Posterior cingulate gyrus (tissue), 11 donors: ENCODE data around the gene SIK3.

ENCODE experiments used
- DNase-seq, 10 donors: peaks; one replicate each; pipeline versions ENCODE4 v3.0.0 to v3.0.0-alpha.2; 2020 to 2021; ENCODE audit warnings: mixed read lengths in 3 of 10
- intact Hi-C: fragments of 100-400 bp; cut with DNase I; formaldehyde crosslinking; loops from one replicate; pipeline ENCODE4 v1.15.1; 2023

The SIK3 gene

GRCh38 chr11:117083011-117083935, 15.0 kb downstream of the SIK3 start:
- intact Hi-C loops = no loop called here
- peak in 1 of 10 donors; percentile 17 for DNase-seq

DNA sequence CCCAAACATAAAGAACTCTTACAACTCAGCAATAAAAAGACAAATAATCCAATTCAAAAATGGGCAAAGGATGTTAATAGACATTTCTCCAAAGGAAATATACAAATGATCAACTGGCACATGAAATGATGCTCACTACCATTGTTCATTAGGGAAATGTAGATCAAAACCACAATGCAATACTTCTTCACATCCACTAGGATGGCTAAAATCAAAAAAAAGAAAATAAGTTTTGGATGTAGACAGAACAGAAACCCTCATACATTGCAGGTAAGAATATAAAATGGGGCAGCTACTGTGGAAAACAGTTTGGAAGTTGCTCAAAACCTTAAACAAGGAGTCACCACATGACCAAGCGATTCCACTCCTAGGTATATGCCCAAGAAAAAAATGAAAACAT, 16.3 kb downstream of the SIK3 start:
- no peak for DNase-seq
- intact Hi-C loops = no loop called here

DNA sequence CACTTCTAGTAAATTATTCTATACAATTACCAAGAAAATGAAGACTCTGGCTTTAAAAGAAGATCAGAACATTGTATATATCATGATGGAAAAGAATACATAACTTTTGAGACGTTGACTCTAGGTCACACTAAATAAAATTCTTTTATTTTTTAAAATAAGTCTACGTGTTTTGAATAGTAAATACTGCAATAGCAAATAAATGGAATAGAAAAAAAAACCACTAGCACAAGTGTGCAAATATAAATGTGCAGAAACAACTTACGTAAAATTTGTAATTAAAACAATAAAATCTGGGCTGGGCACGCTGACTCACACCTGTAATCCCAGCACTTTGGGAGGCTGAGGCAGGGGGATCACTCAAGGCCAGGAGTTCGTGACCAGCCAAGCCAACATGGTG, 17.9 kb downstream of the SIK3 start:
- intact Hi-C loops = no loop called here
- DNase-seq = no peak

DNA sequence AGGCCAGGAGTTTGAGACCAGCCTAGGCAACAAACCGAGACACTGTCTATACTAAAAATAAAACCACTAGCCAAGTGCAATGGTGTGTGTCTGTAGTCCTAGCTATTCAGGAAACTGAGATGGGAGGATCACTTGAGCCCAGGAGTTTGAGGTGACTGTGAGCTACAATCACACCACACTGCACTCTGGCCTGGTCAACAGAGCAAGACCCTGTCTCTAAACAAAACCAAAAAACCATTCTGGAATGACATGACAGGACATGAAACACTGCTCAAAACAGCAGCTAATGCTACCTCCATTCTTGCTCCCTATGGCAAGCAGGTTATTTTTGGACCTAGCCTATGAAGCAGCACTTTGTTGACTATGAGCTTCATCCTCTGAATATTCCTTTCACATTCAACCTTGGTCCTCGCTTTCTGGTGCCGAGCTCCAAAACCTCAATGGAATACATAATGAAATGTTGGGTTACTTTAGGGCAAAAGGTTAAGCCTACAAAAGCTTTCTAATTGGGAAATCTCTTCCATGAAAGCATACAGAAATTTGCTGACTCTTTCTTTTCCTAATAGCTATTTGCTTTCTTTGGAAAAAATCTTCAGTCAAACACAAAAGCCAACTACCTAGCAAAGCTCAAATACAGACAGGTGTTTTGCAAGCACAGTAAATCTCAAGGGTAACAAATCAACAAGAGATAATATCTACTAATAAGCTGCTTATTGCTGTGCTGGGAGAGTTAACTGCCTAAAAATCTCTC, 21.1 kb downstream of the SIK3 start:
- intact Hi-C loops = no loop called here
- no peak for DNase-seq

DNA sequence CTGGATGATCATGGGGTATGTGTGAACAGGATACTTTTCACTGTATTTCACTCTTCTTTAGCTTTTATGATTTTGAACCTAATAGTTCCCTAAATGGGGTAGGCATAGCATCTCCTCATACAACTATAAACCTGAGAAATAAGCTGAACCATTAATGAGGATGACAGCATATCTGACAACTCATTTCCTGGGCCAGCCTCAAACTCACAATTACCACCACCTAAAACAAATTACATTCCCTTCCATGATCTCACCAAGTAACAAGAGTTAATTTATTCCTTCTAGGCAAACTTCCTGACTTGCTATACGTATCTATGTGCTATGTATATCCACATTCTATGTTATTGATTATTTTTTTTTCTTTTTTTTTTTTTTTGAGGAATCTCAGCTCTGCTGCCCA, 23.0 kb downstream of the SIK3 start:
- DNase-seq = no peak
- intact Hi-C loops = no loop called here

DNA sequence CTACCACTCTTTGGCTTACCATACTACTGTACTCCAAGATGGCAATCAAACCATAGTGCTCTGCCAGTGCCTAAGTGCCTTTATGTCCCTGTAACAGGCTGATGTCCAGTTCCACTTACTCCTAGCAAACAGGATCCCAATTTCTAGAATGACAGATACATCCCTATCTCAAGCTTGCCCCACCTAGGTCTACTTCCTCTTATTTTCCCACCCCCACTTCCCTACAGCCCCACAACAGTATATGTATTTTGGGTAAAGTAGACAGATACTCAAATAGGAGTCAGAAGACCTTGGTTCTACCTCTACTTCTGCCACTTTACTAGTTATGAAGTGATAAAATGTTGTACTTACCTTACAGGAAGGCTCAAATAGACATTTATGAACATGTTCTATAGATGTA, 24.1 kb downstream of the SIK3 start:
- intact Hi-C loops = no loop called here
- no peak for DNase-seq

DNA sequence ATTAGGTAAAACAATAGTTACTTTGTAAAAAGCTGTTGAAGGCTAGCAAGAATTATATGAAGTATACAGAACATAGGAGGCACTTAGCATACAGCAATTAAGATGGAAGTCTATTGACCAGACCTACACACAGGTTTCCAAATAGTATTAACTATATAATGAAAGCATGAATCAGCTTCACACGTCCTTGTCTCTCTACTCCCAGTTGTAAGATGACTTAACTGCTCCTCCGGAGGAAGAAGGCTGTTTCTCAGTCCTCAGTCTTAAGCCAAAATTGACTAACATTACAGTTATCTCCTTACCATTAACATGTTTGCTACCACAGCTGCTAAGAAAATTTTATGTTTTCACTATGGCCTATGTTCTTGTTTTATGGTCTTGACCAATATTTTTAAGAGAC, 24.7 kb downstream of the SIK3 start:
- intact Hi-C loops = no loop called here
- no peak for DNase-seq

DNA sequence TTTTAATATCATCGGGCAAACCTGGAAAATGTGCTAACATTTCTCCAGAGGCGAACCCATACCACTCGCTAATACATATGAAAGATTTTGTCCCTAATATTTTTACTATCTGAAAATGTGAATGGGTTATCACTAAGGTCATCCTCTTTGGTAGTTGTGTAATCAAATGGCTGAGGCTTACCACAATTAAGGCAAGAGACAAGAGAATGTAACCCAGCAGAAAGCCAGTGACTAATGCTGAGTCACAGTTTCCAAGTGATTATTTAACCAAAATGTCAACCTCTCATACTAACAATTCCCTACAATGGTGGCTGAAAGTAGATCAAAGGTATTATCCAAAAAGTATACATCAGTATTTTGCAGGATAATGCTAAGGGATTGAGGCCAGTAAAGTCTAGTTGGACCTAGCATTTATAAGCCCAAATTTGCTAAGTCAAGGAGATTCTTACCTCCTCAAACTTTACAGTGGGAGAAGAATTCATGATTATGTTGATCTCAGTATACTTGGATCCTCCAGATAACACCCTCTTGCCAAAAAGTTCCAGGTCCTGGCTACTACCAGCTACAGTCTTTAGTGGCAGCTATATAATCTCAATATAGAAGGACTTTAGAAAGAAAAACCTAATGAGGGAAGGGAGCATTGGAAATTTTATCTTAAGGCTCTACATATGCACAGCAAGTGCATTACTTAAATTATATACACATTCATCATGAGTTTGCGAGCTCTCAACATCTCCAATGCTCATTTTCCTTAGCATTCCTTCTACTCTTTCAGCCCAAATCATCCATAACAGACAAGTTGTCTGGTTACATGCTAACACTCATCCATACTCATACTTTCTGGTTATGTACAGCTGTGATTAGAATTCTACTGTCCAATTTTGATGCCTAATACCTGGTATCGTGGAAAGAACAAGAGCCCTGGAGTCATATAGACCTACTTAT, 25.4 kb downstream of the SIK3 start:
- no peak for DNase-seq

DNA sequence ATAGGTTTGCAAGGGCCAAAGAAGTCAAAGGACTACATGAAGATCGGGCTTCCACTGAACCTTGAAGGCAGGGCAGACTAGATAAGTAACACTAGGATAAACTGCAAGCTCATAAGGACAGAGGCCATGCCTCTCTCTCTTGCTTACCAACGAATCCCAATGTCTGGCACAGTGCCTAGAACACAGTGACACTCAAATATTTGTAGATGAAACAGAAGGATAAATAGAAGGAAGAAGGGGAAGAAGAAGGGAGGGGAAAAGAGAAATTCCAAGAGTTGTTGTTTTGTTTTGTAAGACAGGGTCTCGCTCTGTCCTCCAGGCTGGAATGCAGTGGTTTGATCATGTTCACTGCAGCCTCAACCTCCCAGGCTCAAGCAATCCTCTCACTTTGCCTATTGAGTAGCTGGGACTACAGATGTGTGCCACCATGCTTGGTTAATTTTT, 26.9 kb downstream of the SIK3 start:
- intact Hi-C loops = no loop called here
- DNase-seq = peak in 1 of 10 donors; percentile 65

More for the DNA sequence above, 25.4 kb downstream of the SIK3 start:
- intact Hi-C loops = no loop called here

- no peak for DNase-seq
- intact Hi-C loops = no loop called here
These were observed 28.2 kb downstream of the SIK3 start for GRCh38 chr11:117070016-117070415.

- intact Hi-C loops = no loop called here
- DNase-seq = peak in 3 of 10 donors; percentile 11 to 81 (median 47)
These were observed 29.8 kb downstream of the SIK3 start for GRCh38 chr11:117068303-117068860.

- no peak for DNase-seq
- intact Hi-C loops = no loop called here
These were observed 31.3 kb downstream of the SIK3 start for GRCh38 chr11:117066959-117067358.

DNA sequence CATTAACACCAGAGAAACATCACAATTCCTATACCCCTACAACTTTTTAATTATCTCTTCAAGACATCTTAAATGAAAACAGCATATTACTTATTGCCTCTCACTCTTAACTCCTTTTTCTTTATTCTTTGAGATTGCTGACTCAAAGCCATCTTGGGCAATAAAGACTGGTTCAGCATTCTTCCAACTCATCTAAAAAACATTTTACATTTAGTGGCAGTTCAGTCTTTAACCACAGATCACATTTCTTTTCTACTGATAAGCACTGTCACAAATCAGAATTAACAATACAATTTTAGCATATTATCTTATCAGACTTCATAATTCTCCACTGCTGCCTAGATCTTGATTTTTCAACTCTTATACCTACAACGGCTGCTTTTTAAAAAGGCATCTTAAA, 34.0 kb downstream of the SIK3 start:
- intact Hi-C loops = no loop called here
- DNase-seq = no peak

GRCh38 chr11:117062498-117062897, 35.7 kb downstream of the SIK3 start:
- intact Hi-C loops = no loop called here
- no peak for DNase-seq

DNA sequence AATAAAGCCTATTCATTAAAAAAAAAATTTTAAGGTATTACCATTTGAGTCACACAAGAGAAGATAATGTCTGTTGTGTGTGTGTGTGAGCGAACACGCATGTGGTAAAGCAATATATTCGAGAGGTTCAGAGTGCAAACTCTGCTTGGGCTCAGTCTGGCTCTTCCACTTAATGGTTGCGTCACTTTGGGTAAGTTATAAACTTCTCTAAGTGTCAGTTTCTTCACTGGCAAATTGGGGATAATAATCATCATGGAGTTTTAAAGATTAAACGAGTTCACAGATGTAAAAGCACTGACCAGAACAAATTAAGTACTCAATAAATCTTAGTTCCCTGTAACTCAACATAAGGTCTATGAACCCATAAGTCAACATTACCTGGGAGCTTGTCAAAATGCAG, 37.0 kb downstream of the SIK3 start:
- intact Hi-C loops = no loop called here
- no peak for DNase-seq

- DNase-seq = no peak
- intact Hi-C loops = no loop called here
These were observed 38.5 kb downstream of the SIK3 start for GRCh38 chr11:117059611-117060148.

DNA sequence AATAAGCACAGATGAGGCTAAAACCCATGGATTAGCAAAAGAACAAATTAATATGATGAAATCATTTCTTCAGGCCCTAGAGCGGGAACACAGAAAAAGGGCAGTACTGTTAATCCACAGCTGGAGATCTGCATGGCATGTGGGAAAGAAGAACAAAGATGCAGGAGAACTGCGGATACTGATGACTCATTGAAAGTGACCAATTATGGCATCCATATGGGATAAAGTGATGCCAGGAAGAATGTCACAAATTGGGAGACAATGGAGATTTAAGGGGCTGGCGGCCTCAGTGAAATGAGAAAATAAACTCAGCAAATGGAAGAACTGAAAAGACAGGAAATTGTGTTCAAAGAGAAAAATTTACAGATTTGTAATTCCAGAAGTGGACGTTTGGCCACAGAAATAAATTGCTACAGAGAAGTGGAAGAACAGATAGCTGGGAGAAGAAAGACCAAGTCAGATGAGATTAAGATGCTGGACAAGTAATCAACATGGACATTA, 39.4 kb downstream of the SIK3 start:
- DNase-seq = no peak
- intact Hi-C loops = no loop called here

GRCh38 chr11:117057727-117058126, 40.5 kb downstream of the SIK3 start:
- intact Hi-C loops = no loop called here
- no peak for DNase-seq

DNA sequence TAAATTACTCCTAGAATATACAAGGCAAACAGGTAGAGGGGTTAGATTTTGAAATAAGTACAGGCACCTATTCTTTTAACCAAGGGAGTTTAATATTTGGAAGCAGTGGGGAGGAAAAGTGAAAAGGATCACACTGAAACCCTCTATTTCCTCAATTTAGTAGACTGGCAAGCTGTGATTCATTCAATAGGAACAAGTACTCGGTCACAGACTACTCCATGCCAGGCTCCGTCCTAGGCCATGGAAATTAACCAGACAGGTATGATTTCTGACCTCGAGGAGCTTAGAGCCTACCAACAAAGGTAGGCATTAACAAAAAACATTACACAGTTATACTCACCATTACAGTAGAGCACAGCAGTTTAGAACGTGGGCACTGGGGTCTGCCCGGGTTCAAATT, 40.9 kb downstream of the SIK3 start:
- no peak for DNase-seq
- intact Hi-C loops = no loop called here

- intact Hi-C loops = no loop called here
- no peak for DNase-seq
These were observed 42.8 kb downstream of the SIK3 start for GRCh38 chr11:117055469-117055868.
